IMR-90 (cell line): Measurements from ENCODE around the gene ETV7. TPM values are rescaled to one million over a fixed set of nuclear protein-coding genes. Genes with fewer than 3 reads are reported as not detected.

Experiments
- ATAC-seq: fragments of 200-7000 bp; cut with Tn5 transposase; 2 replicates; pipeline ENCODE4 v1.9.1; 2020; ENCODE audit warnings: low read depth, mild to moderate bottlenecking, moderate library complexity
- BruUV-seq: library from RNA; stranded (reverse); fragments of 400-500 nt; replicated peaks from 2 replicates; lab custom pipeline; 2021; lab: Mats Ljungman, UMichigan
- CTCF ChIA-PET: fragments of 300-600 bp; formaldehyde crosslinking; extraction: SDS; loops from one replicate; lab custom pipeline; 2021; ENCODE audit warnings: antibody characterized with exemption; lab: Yijun Ruan, JAX
- POLR2A ChIA-PET: fragments of 300-600 bp; sonication (Branson Sonifier 250); formaldehyde crosslinking; loops from one replicate; lab custom pipeline; 2022; ENCODE audit warnings: antibody characterized with exemption; ENCODE audit not compliant: unreplicated experiment; lab: Charles Lee
- DNase-seq: peaks from one replicate; pipeline ENCODE4 v3.0.0; 2013
- H2AFZ ChIP-seq: replicated peaks from 2 replicates; pipeline ENCODE3; 2013; ENCODE audit warnings: low read length, mild to moderate bottlenecking; ENCODE audit not compliant: poor library complexity
- H2AK5ac ChIP-seq: 2 replicates; pipeline ENCODE4 v1.6.1; 2013; ENCODE audit warnings: low read depth, low read length, inconsistent platforms
- H2AK9ac ChIP-seq: replicated peaks from 2 replicates; pipeline ENCODE3; 2013; ENCODE audit warnings: mild to moderate bottlenecking, low read depth, low read length, moderate library complexity; ENCODE audit not compliant: poor library complexity
- H2BK120ac ChIP-seq: 2 replicates; pipeline ENCODE4 v1.6.1; 2013; ENCODE audit warnings: low read depth, low read length, inconsistent platforms
- H2BK15ac ChIP-seq: 3 replicates; pipeline ENCODE4 v1.6.1; 2013; ENCODE audit warnings: low read depth, low read length, inconsistent platforms
- H2BK20ac ChIP-seq: 2 replicates; pipeline ENCODE4 v1.6.1; 2013; ENCODE audit warnings: low read depth, mild to moderate bottlenecking, inconsistent platforms, low read length, moderate library complexity
- H2BK5ac ChIP-seq: 2 replicates; pipeline ENCODE4 v1.6.1; 2013; ENCODE audit warnings: mild to moderate bottlenecking, low read depth, low read length, inconsistent platforms; ENCODE audit not compliant: poor library complexity, severe bottlenecking
- H3K14ac ChIP-seq: replicated peaks from 2 replicates; pipeline ENCODE4 v1.6.1; 2013; ENCODE audit warnings: low read depth, low read length, inconsistent platforms
- H3K18ac ChIP-seq: 2 replicates; pipeline ENCODE4 v1.6.1; 2013; ENCODE audit warnings: low read depth, low read length, control low read depth
- H3K23ac ChIP-seq: 2 replicates; pipeline ENCODE4 v1.6.1; 2013; ENCODE audit warnings: low read depth, low read length, inconsistent platforms
- H3K27ac ChIP-seq: 2 replicates; pipeline ENCODE4 v1.5.1; 2013; ENCODE audit warnings: mild to moderate bottlenecking, control low read depth, low read length; ENCODE audit not compliant: insufficient read depth
- H3K27me3 ChIP-seq: 2 replicates; pipeline ENCODE4 v1.6.1; 2013; ENCODE audit warnings: low read length; ENCODE audit not compliant: control insufficient read depth, insufficient read depth
- H3K36me3 ChIP-seq: 2 replicates; pipeline ENCODE4 v1.6.1; 2013; ENCODE audit warnings: low read length, mixed read lengths; ENCODE audit not compliant: control insufficient read depth, insufficient read depth
- H3K4ac ChIP-seq: 2 replicates; pipeline ENCODE4 v1.6.1; 2013; ENCODE audit warnings: low read depth, low read length, inconsistent platforms
- H3K4me1 ChIP-seq: 2 replicates; pipeline ENCODE4 v1.6.1; 2013; ENCODE audit warnings: low read length, mixed read lengths; ENCODE audit not compliant: control insufficient read depth, insufficient read depth
- H3K4me2 ChIP-seq: 2 replicates; pipeline ENCODE4 v1.6.1; 2013; ENCODE audit warnings: low read depth, mild to moderate bottlenecking, control low read depth, low read length, moderate library complexity
- H3K4me3 ChIP-seq: 2 replicates; pipeline ENCODE4 v1.5.1; 2013; ENCODE audit warnings: low read depth, mild to moderate bottlenecking, control low read depth, low read length, moderate library complexity; ENCODE audit not compliant: insufficient read depth
- H3K56ac ChIP-seq: 2 replicates; pipeline ENCODE4 v1.6.1; 2013; ENCODE audit warnings: low read length, inconsistent platforms; ENCODE audit not compliant: insufficient read depth; ENCODE audit errors: extremely low read depth
- H3K79me1 ChIP-seq, 2 experiments: 2 replicates each; pipeline ENCODE4 v1.6.1; 2013; ENCODE audit warnings: low read length in 2 of 2, inconsistent platforms in 1 of 2, low read depth in 1 of 2
- H3K9ac ChIP-seq: 2 replicates; pipeline ENCODE4 v1.6.1; 2013; ENCODE audit warnings: low read depth, low read length, control low read depth
- H3K9me1 ChIP-seq: 2 replicates; pipeline ENCODE4 v1.6.1; 2013; ENCODE audit warnings: low read length, inconsistent platforms; ENCODE audit not compliant: insufficient read depth
- H3K9me3 ChIP-seq: 2 replicates; pipeline ENCODE4 v1.6.1; 2013; ENCODE audit warnings: low read length; ENCODE audit not compliant: control insufficient read depth, insufficient read depth
- H4K20me1 ChIP-seq: 2 replicates; pipeline ENCODE4 v1.6.1; 2013; ENCODE audit warnings: low read length, inconsistent platforms; ENCODE audit not compliant: insufficient read depth
- H4K5ac ChIP-seq: 2 replicates; pipeline ENCODE4 v1.6.1; 2013; ENCODE audit warnings: mild to moderate bottlenecking, low read depth, low read length, control low read depth
- H4K8ac ChIP-seq, 2 experiments: 2 replicates each; pipeline ENCODE4 v1.6.1; 2013; ENCODE audit warnings: low read depth in 2 of 2, low read length in 2 of 2, control low read depth in 1 of 2, inconsistent platforms in 1 of 2
- H4K91ac ChIP-seq: 2 replicates; pipeline ENCODE4 v1.6.1; 2013; ENCODE audit warnings: low read depth, low read length, inconsistent platforms; ENCODE audit not compliant: insufficient read depth
- BHLHE40 ChIP-seq: fragments of 150-350 bp; IDR thresholded peaks from 2 replicates; pipeline ENCODE4 v1.6.1; 2016; ENCODE audit warnings: mild to moderate bottlenecking, low read depth, low read length
- CHD1 ChIP-seq: IDR thresholded peaks from 2 replicates; pipeline ENCODE4 v1.6.1; 2012; ENCODE audit warnings: low read depth, low read length, improper control_type of control experiment
- MAFK ChIP-seq: IDR thresholded peaks from 2 replicates; pipeline ENCODE4 v1.6.1; 2012; ENCODE audit warnings: low read depth, low read length, improper control_type of control experiment
- WGBS, 2 experiments: methylation state at CpG; one replicate each; pipeline versions ENCODE4 v1.1.5 to v1.1.7; 2013; ENCODE audit warnings: missing lambda C conversion rate in 2 of 2; ENCODE audit not compliant: insufficient read length in 1 of 2; ENCODE audit errors: extremely low coverage in 2 of 2; 5-methylcytosine and 5-hydroxymethylcytosine counted together
- dilution Hi-C: fragments of 300-500 bp; cut with HindIII; formaldehyde crosslinking; loops from one replicate; pipeline ENCODE4 v1.14.3; 2018; ENCODE audit warnings: low sequenced_read_pairs; ENCODE audit not compliant: unreplicated experiment
- in situ Hi-C: fragments of 300-500 bp; cut with MboI; formaldehyde crosslinking; loops from 3 replicates; pipeline ENCODE4 v1.14.3; 2019; ENCODE audit warnings: low sequenced_read_pairs, inconsistent platforms, mixed read lengths
- intact Hi-C: fragments of 100-400 bp; cut with micrococcal nuclease; formaldehyde crosslinking; loops from 2 replicates; pipeline ENCODE4 v1.10.0; 2022
- polyA plus RNA-seq, 3 experiments: library from polyadenylated mRNA; depleted of rRNA; stranded (reverse); fragments of >200 nt; gene quantifications; 2 replicates each; pipeline ENCODE4 v1.2.3, GENCODE V29; 2012; ENCODE audit warnings: low replicate concordance in 1 of 3
- total RNA-seq: library from RNA; depleted of rRNA; stranded (reverse); fragments of >200 nt; gene quantifications from 2 replicates; pipeline ENCODE4 v1.2.3, GENCODE V29; 2012

ETV7 gene
- total and polyA plus RNA-seq, 2 of the 4 experiments (the other 2 are of a cell fraction) = 0.17 to 0.18 TPM

DNA sequence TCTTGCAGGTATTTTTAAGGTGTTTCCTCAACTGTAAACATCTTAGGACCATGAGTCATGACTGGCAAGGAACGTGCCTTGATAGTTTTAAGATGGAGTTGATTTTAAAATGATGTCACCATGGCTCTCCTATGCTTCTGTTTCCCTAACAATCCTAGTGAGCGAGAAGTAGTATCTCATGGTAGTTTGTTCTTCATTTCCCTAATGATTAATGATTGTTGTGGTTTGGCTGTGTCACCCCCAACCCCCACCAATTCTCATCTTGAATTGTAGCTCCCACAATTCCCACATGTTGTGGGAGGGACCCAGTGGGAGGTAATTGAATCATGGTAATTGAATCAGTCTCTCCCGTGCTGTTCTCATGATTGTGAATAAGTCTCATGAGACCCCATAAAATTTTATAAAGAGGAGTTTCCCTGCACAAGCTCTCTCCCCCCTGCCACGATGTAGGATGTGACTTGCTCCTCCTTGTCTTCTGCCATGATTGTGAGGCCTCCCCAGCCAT, 34.0 kb downstream of the ETV7 start:
- H2BK120ac ChIP-seq = no peak overlapping the region
- dilution Hi-C loops = no loop called here
- no peak overlapping the region for H2AK9ac ChIP-seq
- no peak overlapping the region for H3K56ac ChIP-seq
- H3K27ac ChIP-seq = no peak overlapping the region
- H4K20me1 ChIP-seq = peaks cover 4% of the 10 kb centered on the region; the same call in 1 of the 2 replicates
- intact Hi-C loops = no loop called here
- no peak overlapping the region for H3K18ac ChIP-seq
- in situ Hi-C loops = no loop called here
- no peak overlapping the region for H3K4ac ChIP-seq
- TF ChIP-seq BHLHE40 (peak; percentile 67), MAFK (no peak), CHD1 (no peak)
- no peaks in the 10 kb centered on the region for H3K9me3 ChIP-seq
- no peak overlapping the region for H3K14ac ChIP-seq
- H3K9ac ChIP-seq = no peak overlapping the region
- CTCF ChIA-PET = interaction anchor here (1.3 kb wide), 1 partner anchor 13 kb away, joined by 3 read pairs; no protein-coding TSS in a partner anchor
- peak; percentile 38 for DNase-seq
- no peak overlapping the region for H2BK20ac ChIP-seq
- no peak overlapping the region for H2BK5ac ChIP-seq
- H2AFZ ChIP-seq = no peak overlapping the region
- no peak overlapping the region for H3K23ac ChIP-seq
- H4K91ac ChIP-seq = no peak overlapping the region
- no peak overlapping the region for H4K5ac ChIP-seq
- no peak for ATAC-seq
- H3K4me2 ChIP-seq = no peak overlapping the region
- H2AK5ac ChIP-seq = no peak overlapping the region
- H3K9me1 ChIP-seq = peaks cover 3% of the 10 kb centered on the region; the same call in 1 of the 2 replicates
- POLR2A ChIA-PET = no interaction called here
- WGBS, 2 experiments = no CpG with 5 or more reads among the region's 4 CpGs
- no peak overlapping the region for H2BK15ac ChIP-seq
- no peaks in the 10 kb centered on the region for H3K36me3 ChIP-seq
- H4K8ac ChIP-seq = no peak overlapping the region
- no TSS peak for BruUV-seq
- H3K79me1 ChIP-seq = no peaks in the 10 kb centered on the region
- H3K4me1 ChIP-seq = peaks cover 13% of the 10 kb centered on the region
- H3K27me3 ChIP-seq = peaks cover 8% of the 10 kb centered on the region
- H3K4me3 ChIP-seq = no peak overlapping the region
